GM19397 (cell line): ENCODE data around the gene ANKRD35.
"Not testable (repeated sequence)": the region's sequence is repeated elsewhere in the genome, so short reads cannot be mapped to it uniquely, and the experiment has no call there.

Experiments used
- ATAC-seq: cut with Tn5 transposase; IDR thresholded peaks from one replicate; pipeline ENCODE4 v1.9.1; 2021; ENCODE audit warnings: mild to moderate bottlenecking, moderate library complexity; ENCODE audit not compliant: unreplicated experiment

Gene ANKRD35, protein sequence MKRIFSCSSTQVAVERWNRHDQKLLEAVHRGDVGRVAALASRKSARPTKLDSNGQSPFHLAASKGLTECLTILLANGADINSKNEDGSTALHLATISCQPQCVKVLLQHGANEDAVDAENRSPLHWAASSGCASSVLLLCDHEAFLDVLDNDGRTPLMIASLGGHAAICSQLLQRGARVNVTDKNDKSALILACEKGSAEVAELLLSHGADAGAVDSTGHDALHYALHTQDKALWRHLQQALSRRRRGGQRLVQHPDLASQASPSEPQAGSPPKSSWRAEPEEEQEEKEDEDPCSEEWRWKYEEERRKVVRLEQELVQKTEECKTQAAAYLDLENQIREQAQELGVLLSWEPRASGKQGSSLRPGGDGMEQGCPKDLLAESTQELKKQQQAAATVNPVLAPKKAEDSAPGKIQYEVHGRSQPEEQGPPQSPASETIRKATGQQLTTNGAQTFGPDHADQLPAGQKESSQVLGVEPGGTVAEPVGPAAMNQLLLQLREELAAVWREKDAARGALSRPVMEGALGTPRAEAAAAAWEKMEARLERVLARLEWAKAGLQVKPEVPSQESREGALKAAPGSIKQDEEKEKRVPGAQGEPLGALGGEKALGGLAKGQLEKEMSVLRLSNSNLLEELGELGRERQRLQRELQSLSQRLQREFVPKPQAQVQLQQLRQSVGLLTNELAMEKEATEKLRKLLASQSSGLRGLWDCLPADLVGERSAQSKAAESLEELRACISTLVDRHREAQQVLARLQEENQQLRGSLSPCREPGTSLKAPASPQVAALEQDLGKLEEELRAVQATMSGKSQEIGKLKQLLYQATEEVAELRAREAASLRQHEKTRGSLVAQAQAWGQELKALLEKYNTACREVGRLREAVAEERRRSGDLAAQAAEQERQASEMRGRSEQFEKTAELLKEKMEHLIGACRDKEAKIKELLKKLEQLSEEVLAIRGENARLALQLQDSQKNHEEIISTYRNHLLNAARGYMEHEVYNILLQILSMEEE

DNA sequence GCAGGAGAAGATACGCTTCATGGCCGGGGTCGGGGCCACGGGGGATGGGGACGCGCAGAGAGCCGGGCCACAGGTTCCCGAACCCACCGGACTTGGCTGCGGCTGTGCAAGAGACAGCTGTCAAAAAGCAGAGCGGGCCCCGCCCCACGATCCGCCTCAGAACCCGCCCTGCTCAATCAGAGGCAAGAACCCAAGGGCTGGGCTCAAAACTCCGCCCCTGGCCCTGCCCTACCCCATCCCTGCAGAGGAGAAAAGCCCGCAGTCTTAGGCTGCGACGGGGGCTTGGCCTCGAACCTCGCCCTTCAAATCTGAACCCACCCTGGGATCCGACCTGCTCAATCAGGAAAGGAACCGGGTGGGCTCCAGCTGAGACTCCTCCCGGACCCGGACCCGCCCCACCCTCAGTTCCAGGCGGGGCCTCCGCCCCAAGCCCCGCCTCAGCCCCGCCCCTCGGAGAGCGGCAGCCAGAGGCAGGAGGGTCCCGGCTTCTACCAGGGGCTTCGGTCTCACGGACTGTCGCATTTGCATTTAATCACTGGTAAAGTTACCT is at the start of gene ANKRD35:
TSS of gene ANKRD35 (minus strand) at position 129 of the 550 bp plus-strand sequence. CDS start at position 21, 108 bp downstream.
- ATAC-seq = peak; percentile 97

DNA sequence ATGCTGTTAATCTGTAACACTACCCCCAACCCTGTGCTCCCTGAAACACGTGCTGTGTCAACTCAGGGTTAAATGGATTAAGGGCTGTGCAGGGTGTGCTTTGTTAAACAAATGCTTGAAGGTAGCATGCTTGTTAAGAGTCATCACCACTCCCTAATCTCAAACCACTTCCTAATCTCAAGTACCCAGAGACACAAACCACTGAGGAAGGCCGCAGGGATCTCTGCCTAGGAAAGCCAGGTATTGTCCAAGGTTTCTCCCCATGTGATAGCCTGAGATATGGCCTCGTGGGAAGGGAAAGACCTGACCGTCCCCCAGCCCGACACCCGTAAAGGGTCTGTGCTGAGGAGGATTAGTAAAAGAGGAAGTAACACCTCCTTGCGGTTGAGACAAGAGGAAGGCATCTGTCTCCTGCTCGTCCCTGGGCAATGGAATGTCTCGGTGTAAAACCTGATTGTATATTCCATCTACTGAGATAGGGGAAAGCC is 46.9 kb upstream of the ANKRD35 start:
- ATAC-seq = not testable (repeated sequence)

DNA sequence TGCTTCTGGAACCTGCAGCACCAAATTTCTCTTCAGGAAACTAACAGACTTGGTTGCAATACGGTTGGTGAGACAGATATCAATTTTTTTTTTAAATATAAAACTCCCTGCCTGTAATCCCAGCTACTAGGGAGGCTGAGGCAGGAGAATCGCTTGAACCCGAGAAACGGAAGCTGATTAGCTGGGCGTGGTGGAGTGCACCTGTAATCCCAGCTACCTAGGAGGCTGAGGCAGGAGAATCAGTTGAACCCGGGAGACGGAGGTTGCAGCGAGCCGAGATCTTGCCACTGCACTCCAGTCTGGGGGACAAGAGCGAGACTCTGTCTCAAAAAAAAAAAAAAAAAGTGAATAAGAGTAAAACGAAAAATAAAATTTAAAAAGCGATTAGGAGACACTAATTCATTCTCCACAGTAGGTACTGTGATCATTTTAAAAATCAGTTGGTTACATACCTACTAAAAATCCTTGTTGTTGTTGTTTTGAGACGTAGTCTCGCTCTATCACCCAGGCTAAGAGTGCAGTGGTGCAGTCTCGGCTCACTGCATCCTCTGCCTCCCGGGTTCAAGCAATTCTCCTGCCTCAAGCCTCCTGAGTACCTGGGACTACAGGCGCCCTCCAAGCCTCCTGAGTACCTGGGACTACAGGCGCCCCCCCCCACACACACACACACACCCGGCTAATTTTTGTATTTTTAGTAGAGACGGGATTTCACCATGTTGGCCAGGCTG is 42.4 kb upstream of the ANKRD35 start:
- no peak for ATAC-seq

DNA sequence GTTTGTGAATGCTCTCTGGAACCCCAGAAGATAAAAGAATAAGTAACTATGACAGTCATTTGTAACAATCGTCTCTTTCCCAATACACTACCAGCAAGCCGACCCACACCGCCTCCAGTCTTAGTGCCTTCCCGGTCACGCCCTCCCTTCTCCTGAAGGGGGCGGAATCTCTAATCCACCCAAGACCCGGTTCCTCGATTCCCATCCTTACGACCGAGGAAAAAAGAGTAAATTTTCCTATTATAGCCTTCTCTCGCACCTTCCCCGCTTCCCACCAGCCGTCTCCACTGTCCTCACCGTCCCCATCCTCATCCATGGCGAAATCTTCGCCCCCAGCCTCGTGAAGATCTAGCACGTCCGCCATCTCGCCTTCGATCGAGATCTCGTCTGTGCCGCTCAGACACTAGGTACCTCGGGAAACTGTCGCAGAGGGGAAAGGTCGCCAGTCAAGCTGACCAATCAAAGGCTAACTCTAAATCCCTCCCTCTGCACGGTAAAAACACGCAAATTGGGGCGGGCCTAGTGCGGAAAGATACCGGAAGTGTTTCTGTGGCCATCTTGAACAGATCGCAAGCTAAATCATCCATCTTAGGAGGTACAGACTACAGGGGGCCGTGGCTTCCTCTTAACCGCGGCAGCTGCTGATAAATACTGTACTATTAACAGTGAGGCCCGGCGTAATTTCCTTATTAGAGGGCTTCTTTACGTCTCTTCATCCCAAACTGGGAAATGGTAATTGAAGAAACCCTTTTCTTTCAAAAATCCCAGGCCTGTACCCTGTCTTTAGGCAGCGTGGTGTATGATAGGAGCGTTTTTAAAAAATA is 41.6 kb upstream of the ANKRD35 start, which contains the start of gene RBM8A:
TSS of gene RBM8A (minus strand) at position 422 of the 824 bp plus-strand sequence. CDS start at position 364, 58 bp downstream.
- peak; percentile 93 for ATAC-seq

- ATAC-seq = no peak
Measured at GRCh38 chr1:145926686-145927062, 41.0 kb upstream of the ANKRD35 start.

- no peak for ATAC-seq
Measured at GRCh38 chr1:145922266-145922665, 36.6 kb upstream of the ANKRD35 start.

GRCh38 chr1:145920297-145920696 is 34.6 kb upstream of the ANKRD35 start:
- not testable (repeated sequence) for ATAC-seq

- ATAC-seq = peak; percentile 8
Measured at GRCh38 chr1:145918992-145919939, 33.6 kb upstream of the ANKRD35 start.

DNA sequence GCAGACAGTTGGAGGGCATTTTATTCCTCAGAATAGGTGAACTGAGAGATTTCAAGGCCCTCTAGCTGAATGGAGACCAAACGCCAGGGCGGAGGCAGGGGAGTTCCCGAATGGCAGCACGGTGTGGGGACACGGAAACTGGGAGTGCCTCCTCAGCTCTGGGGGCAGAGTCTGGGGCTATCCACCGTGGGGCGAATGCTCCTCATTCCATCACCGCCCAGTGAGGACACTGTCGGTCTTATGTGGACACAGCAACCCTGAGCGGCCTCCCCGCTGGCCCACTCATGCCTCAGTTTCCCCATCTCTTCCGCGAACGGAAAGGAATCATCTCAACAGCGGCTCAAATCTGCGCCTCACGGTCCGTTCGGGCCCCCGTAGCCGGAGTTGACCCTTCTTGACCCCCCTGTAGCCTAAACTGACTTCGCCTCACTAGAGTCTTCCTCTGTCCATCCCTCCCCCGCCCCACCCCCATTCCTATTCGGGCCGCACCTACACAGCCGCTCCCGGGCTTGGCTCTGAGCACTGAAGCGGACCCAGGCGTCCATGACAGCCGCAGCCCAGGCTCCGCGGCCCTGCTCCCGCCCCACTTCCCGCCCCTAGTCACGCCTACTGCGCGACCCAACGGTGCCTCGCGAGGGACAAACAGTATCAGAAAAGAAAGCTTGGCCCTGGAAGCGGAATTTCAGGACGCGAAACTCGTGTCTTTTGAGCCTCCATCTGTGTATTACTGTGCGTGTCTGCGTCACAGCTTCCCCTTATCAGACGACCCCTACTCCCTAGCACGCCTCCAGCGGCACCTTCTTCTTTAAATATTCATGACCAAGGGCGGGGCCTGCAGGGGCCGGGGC is 32.7 kb upstream of the ANKRD35 start, which contains the start of gene PEX11B:
TSS of gene PEX11B (minus strand) at position 574 of the 848 bp plus-strand sequence. CDS start at position 545, 29 bp downstream.
- ATAC-seq = peak; percentile 87

GRCh38 chr1:145917595-145917994 is 31.9 kb upstream of the ANKRD35 start:
- no peak for ATAC-seq

DNA sequence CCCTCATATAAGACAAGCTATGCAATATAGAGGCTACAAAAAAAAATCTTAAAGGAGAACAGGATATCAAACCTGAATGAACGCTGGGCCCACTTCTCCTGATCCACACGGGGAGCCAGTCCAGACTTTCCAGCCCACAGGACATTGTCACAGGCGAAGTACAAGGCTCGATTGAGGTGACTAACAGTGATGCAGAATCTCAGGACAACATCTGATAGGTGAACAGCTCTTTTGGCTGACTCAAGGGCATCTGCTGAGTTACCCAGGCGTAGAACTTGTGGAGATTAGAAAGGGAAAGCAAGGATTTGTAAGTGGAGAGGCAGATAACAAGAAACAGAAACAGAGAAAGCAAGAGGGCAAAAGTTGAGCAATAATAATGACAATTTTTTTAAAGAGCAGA is 31.1 kb upstream of the ANKRD35 start:
- no peak for ATAC-seq

DNA sequence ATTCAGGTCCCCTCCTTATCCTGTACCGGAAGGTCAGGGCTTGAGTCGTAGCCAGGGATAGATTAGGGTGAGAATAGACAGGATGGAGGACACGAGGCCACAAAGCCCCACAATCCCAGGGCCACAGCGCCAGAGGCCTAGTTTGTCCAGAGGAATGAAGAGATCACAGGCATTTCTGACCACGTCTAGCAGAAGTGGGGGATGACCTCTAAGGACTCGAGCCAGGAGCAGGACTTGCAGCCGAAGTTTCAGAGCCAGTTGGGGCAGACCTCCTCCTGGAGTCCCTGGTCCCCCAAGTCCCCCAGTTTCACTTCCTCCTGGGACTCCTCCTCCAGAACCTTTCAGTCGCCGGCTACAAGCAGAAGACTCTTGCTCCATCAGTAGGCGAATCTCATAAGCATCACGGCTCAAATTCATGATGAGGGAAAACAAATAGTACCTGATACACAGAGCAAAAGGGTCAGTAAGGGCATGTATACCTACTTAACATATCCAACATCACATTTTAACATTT is 26.5 kb upstream of the ANKRD35 start:
- ATAC-seq = no peak

GRCh38 chr1:145908653-145909052 is 23.0 kb upstream of the ANKRD35 start:
- no peak for ATAC-seq

- ATAC-seq = no peak
Measured at GRCh38 chr1:145906954-145907753, 21.5 kb upstream of the ANKRD35 start.

DNA sequence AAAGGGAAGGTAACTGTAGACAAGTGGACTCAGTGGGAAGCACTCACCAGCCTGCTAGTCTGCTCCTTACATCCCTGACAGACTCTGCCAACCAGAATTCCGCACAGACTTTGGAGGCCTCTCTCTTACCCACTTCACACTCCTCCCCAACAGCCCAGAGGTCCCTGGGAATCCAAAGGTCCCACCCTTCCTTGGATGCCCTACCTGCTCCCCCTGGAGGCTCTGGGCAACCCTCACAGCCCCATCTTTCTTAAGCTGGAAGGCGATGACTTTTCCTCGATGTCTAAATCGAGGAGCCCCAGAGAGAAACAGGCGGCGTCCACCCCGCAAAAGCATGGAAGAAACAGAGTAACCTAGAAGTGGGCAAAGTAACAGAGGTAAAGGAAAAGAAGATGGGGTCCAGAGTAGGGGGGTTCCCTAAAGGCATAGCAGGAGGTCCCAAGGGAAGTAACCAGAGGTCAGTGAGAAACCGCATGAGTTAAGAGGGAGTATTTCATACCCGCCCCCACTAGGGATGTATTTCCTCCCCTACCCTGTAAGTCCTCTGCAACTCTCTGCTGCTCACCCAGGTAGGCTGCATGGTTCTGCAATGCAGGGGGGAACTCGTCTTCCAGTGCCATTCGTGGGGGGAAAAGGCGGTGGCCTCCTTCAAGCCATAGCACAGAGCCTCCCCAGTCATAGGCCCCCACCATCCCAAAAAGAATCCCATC is 15.8 kb upstream of the ANKRD35 start:
- ATAC-seq = no peak

GRCh38 chr1:145898756-145899155 is 13.1 kb upstream of the ANKRD35 start:
- no peak for ATAC-seq
